Erythroblast (primary cell): Measurements from ENCODE around the gene SUMO4.

Source experiments
- GATA1 ChIP-seq: IDR thresholded peaks from 2 replicates; pipeline ENCODE4 v1.6.1; 2011; ENCODE audit warnings: low read depth, mild to moderate bottlenecking, control low read depth, low read length, moderate library complexity
- POLR2A ChIP-seq: IDR thresholded peaks from 2 replicates; pipeline ENCODE4 v1.6.1; 2011; ENCODE audit warnings: mild to moderate bottlenecking, low read length

GRCh38 chr6:149383371-149383770 is 16.7 kb upstream of the SUMO4 start:
- TF ChIP-seq POLR2A = no peak
- TF ChIP-seq GATA1 = no peak
